Endothelial cell of hepatic sinusoid (primary cell): ENCODE data around the gene SPIRE1.

ENCODE experiments used
- in situ Hi-C: cut with HindIII; loops from 2 replicates; pipeline ENCODE4 v1.10.0; 2017; ENCODE audit warnings: low sequenced_read_pairs

Gene SPIRE1

GRCh38 chr18:12455496-12455895, 202.4 kb downstream of the SPIRE1 start:
- in situ Hi-C loops = no loop called here

- in situ Hi-C loops = no loop called here
These were observed 205.1 kb downstream of the SPIRE1 start for GRCh38 chr18:12452784-12453183.

GRCh38 chr18:12451428-12451827, 206.5 kb downstream of the SPIRE1 start:
- in situ Hi-C loops = no loop called here

- in situ Hi-C loops = no loop called here
These were observed 208.7 kb downstream of the SPIRE1 start for GRCh38 chr18:12449051-12449785.

GRCh38 chr18:12445554-12445953, 212.4 kb downstream of the SPIRE1 start:
- in situ Hi-C loops = no loop called here

- in situ Hi-C loops = no loop called here
These were observed 214.4 kb downstream of the SPIRE1 start for GRCh38 chr18:12443551-12443950.

- in situ Hi-C loops = no loop called here
These were observed 215.0 kb downstream of the SPIRE1 start for GRCh38 chr18:12442946-12443345.

- in situ Hi-C loops = no loop called here
These were observed 216.4 kb downstream of the SPIRE1 start for GRCh38 chr18:12441475-12442034.

DNA sequence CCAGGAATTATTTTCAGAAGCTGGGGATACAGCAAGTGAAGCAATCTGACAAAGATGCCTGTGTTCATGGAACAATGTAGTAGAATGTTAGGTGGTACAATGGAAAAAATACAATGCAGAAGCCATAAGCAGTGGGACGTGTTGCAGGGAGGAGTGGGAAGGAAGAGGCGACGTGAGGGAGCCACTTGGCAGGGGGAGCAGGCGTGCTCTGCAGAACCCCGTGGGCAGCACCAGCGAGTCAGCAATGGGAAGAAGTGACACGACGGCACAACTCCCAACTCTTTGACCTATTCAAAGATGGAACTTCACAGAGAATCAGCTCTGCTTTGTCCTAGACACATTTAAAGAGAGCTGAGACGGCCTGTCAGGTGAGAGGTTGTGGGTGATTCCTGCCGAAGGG, 219.7 kb downstream of the SPIRE1 start:
- in situ Hi-C loops = no loop called here

DNA sequence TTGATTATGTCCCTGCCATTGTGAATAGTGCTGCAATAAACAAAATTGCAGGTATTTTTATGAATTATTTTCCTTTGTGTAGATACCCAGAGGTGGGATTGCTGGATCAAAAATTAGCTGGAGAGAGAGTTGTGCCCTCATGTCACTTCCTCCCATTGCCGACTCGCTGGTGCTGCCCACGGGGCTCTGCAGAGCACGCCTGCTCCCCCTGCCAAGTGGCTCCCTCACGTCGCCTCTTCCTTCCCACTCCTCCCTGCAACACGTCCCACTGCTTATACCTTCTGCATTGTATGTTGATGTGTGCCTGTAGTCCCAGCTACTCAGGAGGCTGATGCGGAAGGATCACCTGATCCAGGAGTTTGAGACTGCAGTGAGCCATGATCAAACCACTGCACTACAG, 222.0 kb downstream of the SPIRE1 start:
- in situ Hi-C loops = no loop called here

GRCh38 chr18:12434541-12434929, 223.4 kb downstream of the SPIRE1 start:
- in situ Hi-C loops = no loop called here

DNA sequence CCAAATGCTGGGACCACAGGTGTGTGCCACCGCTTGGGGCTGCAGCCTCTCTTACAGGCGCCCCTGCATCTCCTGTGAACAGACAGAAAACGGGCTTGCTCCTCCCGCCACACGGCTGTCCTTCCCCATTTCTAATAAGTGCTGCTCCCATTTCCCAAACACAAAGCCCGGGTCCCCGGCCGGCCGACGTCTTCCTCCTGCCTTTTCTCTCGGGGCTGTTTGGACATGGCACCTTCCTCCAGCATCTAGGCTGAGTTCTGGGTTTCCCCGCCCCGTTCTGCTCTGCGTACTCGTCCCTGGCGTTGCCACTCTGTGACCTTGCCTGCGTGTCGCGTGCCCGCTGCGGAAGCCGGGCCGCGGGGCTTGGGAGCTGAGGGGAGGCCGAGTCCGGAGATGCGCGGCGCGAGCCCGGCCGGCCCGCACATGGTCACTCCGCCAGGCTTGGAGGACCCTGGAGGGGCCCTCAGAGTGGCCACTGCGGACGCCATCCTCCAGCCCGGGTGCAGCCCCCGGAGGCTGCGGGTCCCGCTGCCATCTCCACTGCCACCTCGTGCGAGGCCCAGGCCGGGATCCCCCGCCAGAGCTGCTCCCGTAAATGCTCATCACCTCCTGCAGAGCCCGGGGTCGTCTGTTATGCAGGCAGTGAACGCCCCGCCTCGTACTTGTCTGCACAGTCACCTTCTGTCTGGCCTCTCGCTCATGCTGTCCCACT, 223.9 kb downstream of the SPIRE1 start:
- in situ Hi-C loops = no loop called here

- in situ Hi-C loops = no loop called here
These were observed 225.0 kb downstream of the SPIRE1 start for GRCh38 chr18:12432881-12433280.

DNA sequence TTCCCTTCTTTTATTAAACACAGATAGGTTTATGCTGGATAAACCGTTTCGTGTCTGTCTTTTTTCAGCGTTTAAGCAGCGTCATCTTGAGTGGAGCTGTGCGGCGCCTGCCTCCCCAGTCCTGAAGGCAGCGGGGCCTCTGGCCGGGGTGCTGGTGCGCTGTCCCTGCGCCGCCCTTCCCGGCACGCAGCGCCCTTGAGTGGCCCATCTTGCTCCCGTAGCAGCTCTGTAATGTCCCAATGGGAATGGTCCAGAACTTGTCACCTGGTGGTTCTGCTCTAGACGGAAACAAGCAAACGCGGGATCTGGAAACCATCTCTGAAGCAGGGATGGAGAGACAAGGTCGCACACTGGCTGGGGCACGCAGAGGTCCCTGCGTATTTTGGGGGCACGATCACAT, 225.7 kb downstream of the SPIRE1 start:
- in situ Hi-C loops = no loop called here

DNA sequence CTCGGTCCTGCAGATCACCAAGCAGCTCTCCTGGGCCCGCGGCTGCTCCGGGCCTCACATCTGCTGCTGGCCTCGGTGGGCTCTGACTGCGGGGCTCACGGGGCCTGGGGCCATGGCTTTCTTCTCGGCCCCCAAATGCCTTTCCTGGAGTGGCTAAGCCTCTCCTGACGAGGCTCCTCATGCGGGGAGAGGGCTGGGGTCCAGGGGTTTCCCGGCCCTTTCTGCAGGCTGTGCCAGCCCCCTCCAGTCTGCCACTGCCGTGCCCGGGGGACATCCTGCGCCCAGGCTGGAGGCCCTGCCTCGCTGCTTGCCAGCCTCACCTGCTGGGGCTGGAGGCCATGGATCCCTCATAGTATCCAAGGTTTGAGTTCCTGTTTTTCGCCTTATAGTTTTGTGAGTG, 226.3 kb downstream of the SPIRE1 start:
- in situ Hi-C loops = no loop called here

GRCh38 chr18:12430137-12430990, 227.5 kb downstream of the SPIRE1 start:
- in situ Hi-C loops = no loop called here

- in situ Hi-C loops = no loop called here
These were observed 228.4 kb downstream of the SPIRE1 start for GRCh38 chr18:12429556-12429955.

DNA sequence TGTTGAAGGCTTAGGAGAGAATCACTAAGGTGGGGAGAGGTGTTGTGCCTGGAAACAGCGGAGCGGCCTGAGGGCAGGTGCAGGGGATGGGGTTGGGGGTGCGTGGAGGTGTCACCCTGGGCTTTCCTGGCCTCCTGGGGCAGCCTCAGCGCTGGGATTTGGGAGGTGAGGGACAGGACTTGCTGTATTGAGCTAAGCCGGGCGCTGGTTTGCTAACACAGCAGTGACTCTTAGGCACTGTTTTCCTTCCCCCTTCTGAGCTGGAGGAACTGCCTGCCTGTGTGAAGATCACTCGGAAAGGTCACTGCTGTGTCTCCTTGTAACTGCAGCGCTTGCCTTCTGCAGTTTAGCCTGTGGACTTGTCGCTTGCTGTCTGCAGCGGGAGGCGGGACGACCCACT, 229.0 kb downstream of the SPIRE1 start:
- in situ Hi-C loops = no loop called here

GRCh38 chr18:12426924-12427323, 231.0 kb downstream of the SPIRE1 start:
- in situ Hi-C loops = no loop called here

DNA sequence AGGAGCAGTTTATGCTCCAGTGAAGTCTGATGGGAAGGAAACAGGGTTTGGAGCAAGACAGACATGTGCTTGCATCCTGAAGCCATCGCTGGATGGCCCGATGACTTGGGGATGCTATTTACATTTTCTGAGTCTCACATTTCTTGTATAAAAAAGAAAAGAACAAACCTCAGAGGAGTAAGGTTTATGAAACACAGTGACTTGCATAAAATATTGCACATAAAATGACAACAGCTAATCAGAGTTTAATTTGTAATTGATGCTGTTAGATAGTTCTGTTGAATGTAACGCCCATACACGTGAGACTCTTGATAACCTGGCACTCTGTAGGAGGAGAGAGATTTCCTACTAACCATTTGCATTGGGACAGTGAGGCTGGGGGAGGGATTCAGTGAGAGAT, 233.7 kb downstream of the SPIRE1 start:
- in situ Hi-C loops = no loop called here

GRCh38 chr18:12423820-12424219, 234.1 kb downstream of the SPIRE1 start:
- in situ Hi-C loops = no loop called here
